ENCODE results near the gene RPL39. TPM values are rescaled to one million over a fixed set of nuclear protein-coding genes. Genes with fewer than 3 reads are reported as not detected.

RPL39 gene
- total RNA-seq, 1 donor from 2014 or later: 2,113 TPM

- intact Hi-C loops (cut with micrococcal nuclease): no loop called here
Measured at GRCh38 chrX:119763836-119764387, 27.5 kb downstream of the RPL39 start.

DNA sequence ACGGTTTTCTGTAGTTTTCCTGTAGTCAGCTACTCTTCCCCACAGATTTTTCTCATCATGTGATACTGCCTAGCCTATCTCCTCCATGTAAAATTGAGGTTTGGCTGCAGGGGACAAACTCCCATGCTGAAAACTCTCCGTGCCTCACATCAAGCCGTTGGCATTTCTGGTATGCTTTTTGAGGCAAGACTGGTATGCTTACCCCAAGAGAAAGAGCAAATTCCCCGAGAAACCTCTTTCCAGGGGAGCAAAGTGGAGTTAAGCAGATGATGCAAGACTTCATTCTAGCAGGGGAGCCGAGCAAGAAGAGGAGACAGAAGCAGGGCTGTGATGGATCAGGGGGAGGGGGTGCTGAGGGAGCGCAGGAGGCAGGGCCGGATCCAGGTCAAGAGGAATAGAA is 28.2 kb downstream of the RPL39 start:
- intact Hi-C loops (cut with micrococcal nuclease): no loop called here

GRCh38 chrX:119762718-119763117 is 28.7 kb downstream of the RPL39 start:
- intact Hi-C loops (cut with micrococcal nuclease): no loop called here

DNA sequence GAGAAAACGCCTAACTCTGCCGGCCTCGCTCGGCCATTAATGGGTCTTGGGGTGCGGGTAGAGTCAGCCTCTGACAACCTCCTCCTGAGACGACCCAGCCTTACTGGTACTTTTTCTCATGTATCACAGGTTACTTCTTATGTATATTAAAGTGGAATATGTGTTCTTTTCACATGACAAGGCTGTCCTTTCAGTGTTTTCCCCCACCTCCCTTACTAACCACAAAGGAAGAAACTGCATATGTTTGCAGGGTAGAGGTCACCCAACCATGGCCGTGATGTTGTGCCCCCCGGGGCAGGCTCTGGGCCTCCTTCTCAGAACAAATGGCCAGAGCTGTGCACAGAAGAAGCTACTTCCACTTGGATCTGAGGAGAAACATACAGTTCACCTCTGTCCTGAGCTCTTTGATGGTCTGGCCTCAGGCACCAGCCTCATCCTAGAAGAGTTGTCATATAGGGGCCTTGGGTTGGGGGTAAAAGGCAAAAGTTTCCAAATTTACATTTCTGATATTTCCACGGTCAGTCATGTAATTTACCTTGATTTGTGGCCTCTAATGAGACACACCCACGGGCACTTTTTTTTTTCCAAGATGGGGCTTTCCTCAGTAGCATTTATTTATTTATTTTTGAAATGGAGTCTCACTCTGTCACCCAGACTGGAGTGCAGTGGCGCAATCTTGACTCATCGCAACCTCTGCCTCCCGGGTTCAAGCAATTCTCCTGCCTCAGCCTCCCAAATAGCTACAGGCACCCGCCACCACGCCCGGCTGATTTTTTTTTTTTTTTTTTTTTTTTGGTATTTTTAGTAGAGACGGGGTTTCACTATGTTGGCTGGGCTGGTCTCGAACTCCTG is 31.2 kb downstream of the RPL39 start:
- intact Hi-C loops (cut with micrococcal nuclease): no loop called here

DNA sequence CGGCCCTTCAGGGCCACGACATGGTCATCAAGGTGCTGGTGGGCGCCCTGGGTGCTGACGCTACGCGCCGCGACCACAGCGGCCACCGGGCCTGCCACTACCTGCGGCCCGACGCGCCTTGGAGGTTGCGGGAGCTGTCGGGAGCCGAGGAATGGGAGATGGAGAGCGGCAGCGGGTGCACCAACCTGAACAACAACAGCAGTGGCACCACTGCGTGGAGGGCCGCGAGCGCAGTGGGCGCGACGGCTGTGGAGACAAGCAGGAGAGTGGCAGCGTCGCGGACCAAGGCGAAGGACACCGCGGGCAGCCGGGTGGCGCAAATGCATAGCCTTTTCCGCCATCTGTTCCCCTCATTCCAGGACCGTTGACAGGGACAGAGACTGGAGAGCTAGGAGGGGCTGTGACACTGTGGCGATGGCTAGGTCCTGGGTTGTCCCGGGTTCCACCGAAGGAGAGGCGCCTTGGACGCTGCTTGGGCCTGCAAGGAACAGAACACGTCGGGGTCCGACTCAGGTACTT is 32.1 kb downstream of the RPL39 start:
- intact Hi-C loops (cut with micrococcal nuclease): loop anchor here (10.0 kb wide), 1 partner anchor 245 kb away; no protein-coding TSS in a partner anchor

DNA sequence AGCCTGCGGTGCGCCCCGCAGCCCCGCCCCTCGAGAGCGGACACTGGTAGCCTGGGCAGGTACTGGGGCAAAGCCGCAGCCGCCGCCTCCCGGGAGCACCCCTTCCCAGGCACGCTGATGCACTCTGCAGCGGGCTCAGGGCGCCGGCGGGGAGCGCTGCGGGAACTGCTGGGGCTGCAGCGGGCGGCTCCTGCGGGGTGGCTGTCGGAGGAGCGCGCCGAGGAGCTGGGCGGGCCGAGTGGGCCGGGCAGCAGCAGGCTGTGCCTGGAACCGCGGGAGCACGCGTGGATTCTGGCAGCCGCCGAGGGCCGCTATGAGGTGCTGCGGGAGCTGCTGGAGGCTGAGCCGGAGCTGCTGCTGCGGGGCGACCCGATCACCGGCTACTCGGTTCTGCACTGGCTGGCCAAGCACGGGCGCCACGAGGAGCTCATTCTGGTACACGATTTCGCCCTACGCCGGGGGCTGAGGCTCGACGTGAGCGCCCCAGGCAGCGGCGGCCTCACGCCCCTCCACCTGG is 32.6 kb downstream of the RPL39 start:
- intact Hi-C loops (cut with micrococcal nuclease): loop anchor here (10.0 kb wide), 1 partner anchor 244 kb away; no protein-coding TSS in a partner anchor

DNA sequence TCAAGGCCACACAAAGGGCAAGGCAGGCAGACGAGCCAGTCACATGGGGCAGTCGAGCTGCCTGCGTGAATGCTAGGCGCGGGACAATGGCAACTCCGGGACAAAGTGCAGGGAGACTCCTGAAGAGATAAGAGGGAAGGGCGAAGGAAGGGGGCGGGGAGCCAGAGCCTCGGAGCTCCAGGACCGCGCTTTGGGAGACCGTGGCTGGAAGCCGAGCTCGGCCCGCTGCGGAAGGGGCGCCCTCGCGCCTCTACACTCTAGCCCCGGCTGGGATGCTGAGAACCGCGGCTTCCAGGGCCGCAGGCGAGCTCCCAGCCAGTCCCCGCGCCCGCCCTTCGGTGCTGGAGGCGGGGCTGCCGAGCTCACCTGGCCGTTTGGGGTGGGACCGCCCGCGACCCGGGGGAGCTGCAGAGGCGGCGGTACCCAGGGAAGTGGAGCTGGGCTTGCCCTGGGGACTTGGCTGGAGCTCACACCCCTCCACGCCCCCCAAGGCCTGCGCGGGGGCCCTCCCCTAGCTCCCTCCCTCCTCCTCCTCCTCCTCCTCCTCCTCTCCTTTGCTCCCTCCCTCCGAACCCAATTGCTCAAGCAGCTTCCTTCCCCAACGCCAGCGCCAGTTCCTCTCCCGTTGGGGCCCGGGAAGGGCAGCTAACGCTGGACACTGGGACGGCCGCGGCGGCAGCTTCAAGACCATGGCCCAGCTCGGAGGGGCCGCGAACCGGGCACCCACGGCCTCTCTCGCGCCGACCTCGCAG is 33.3 kb downstream of the RPL39 start, which contains the start of gene SOWAHD:
TSS of gene SOWAHD (plus strand) at position 610 of the 752 bp plus-strand sequence. CDS start at position 690, 80 bp downstream.
- intact Hi-C loops (cut with micrococcal nuclease): loop anchor here (2.0 to 10.0 kb wide), 6 partner anchors 33 to 289 kb away; partner anchors contain the start of genes NKRF, RPL39, SEPTIN6 and SLC25A5

- intact Hi-C loops (cut with micrococcal nuclease): loop anchor here (2.0 to 10.0 kb wide), 6 partner anchors 33 to 289 kb away; partner anchors contain the start of genes NKRF, RPL39, SEPTIN6 and SLC25A5
Measured at GRCh38 chrX:119757646-119757978, 33.8 kb downstream of the RPL39 start.

DNA sequence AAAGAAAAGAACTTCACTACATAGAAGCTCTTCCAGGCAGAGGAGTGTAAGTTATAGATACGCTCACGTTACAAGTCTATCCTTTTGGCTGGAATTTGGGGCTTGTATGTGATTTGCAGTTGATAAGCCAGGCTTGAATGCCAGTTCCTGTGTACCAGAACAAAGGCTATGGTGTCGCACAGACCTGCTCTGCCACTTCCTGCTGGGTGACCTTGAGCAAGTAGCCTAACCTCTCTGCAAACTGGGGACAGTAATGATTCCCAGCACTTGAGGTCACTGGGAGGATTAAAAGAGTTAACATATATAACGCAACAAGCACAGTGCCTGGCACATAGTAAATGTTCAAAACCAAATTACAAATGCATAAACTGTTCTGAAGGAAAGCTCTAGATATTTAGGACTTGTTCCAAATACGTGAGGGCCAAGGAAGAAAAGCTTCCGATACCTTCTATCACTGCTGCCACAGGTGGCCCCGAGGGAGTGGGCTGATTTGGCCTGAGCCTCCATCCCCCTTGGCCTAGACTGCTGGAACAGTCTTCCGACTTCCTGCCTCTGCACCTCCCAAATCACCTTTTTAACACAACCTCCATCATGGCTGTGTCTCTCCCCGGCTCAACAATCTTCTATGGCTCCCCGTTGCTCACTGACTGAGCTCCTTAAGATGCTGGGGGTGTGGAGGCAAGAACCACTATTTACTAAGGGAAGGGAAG is 34.3 kb downstream of the RPL39 start:
- intact Hi-C loops (cut with micrococcal nuclease): loop anchor here (1.0 to 10.0 kb wide), 7 partner anchors 34 to 288 kb away; partner anchors contain the start of genes NKRF, RPL39, SEPTIN6 and SLC25A5

DNA sequence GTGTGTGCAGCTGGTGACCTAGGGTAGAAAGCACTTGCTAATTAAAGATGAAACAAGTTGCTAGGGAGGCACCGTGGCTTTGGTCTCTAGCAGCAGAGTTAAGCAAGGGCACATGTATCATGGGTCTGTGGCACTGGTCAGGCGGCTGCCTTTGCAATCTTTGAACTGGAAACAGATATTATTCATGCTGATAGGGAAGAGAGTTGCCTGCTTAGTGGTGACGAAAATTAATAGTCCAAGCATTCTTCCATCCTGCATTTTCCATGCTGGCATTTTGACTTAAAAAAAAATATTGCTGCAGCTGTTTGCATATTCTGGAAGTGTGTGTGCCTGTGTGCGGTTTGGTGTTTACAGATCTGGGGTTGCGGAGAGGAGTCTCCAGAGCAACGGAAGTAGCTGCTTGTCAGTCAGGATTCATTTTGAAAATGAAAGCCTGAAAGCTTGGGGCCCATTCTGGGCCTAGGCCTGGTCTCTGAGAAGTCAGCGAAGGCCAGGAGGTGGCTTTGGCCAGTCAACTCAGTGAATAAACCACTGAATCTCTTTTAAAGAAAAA is 35.4 kb downstream of the RPL39 start:
- intact Hi-C loops (cut with micrococcal nuclease): loop anchor here (1.0 to 10.0 kb wide), 7 partner anchors 35 to 287 kb away; partner anchors contain the start of genes NKRF, RPL39, SEPTIN6 and SLC25A5

DNA sequence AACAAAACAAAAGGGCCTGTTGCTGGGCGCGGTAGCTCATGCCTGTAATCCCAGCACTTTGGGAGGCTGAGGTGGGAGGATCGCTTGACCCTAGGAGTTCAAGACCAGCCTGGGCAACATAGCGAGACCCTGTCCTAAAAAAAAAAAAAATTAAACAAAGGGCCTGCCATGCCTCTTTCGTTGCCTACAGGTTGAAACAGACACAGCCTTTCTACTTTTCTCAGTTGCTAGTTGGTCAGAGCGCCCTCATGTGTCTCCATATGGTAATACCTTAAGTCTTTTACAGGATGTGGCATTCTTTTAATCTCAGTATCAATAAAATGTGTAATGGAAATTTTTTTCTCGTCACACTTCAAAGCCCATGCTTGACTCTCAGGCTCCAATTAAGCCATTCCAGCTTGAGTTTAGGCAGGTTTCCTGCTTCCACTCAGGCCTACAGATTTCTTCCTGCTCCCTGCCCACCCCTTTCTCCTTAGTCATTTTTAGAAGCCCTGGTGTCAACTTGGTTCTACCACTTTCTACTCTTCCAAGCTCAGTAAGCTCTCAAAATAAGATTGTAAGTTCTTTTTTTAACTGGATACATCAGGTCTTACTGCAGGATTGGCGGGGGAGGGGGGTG is 37.7 kb downstream of the RPL39 start:
- intact Hi-C loops (cut with micrococcal nuclease): loop anchor here (10.0 kb wide), 1 partner anchor 239 kb away; no protein-coding TSS in a partner anchor

GRCh38 chrX:119753001-119753400 is 38.4 kb downstream of the RPL39 start:
- intact Hi-C loops (cut with micrococcal nuclease): loop anchor here (10.0 kb wide), 1 partner anchor 238 kb away; no protein-coding TSS in a partner anchor

DNA sequence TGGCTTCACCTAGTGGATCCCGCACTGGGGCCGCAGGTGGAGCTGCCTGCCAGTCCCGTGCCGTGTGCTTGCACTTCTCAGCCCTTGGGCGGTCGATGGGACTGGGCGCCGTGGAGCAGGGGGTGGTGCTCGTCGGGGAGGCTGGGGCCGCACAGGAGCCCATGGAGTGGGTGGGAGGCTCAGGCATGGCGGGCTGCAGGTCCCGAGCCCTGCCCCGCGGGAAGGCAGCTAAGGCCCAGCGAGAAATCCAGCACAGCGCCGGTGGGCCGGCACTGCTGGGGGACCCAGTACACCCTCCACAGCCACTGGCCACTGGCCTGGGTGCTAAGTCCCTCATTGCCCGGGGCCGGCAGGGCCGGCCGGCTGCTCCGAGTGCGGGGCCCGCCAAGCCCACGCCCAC is 40.7 kb downstream of the RPL39 start:
- intact Hi-C loops (cut with micrococcal nuclease): loop anchor here (10.0 kb wide), 1 partner anchor 236 kb away; no protein-coding TSS in a partner anchor

DNA sequence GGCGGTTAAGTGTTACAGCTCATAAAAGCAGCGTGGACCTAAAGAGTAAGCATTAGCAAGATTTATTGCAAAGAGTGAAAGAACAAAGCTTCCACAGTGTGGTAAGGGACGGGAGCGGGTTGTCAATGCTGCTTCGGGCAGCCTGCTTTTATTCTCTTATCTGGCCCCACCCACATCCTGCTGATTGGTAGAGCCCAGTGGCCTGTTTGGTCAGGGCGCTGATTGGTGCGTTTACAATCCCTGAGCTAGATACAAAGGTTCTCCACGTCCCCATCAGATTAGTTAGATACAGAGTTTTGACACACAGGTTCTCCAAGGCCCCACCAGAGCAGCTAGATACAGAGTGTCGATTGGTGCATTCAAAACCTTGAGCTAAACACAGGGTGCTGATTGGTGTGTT is 41.3 kb downstream of the RPL39 start:
- intact Hi-C loops (cut with micrococcal nuclease): loop anchor here (10.0 kb wide), 1 partner anchor 235 kb away; no protein-coding TSS in a partner anchor

DNA sequence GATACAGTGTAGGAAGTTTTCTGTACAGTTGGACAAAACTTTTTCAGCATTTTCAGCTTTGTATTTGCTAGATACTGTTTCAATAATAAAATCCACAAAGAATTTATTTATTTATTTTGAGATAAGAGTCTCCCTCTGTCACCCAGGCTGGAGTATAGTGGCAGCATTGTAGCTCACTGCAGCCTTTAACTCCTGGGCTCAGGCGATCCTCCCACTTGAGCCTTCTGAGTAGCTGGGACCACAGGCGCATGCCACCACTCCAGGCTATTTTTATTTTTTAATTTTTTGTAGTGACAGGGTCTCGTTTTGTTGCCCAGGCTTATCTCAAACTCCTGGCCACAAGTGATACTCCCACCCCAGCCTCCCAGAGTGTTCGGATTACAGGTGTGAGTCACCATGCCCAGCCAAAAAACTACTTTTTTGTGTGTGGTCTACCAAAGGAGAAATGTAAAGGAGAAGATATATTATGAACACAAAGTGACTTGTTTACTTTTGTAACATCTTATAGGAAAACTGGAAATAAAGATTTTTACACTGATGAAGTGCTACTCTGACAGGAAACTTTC is 46.1 kb downstream of the RPL39 start:
- intact Hi-C loops (cut with micrococcal nuclease): no loop called here

- intact Hi-C loops (cut with micrococcal nuclease): no loop called here
Measured at GRCh38 chrX:119738742-119739141, 52.7 kb downstream of the RPL39 start.

Measured in T-helper 2 cell treated with Interferon-gamma antibody and Interleukin-4, amounts not matched to agents 100 ng/mL and 5 ng/mL, for 36 hours (primary cell).